SH-SY5Y (cell line): ENCODE measurements around the gene OLFML1.

Experiments used
- GATA2 ChIP-seq: IDR thresholded peaks from 2 replicates; pipeline ENCODE4 v1.6.1; 2011; ENCODE audit warnings: mild to moderate bottlenecking, low read depth, low read length
- GATA3 ChIP-seq: IDR thresholded peaks from 2 replicates; pipeline ENCODE4 v1.6.1; 2011; ENCODE audit warnings: low read depth, mild to moderate bottlenecking, low read length, moderate library complexity

OLFML1 gene

GRCh38 chr11:7451952-7452494 lies 33.3 kb upstream of the OLFML1 start:
- TF ChIP-seq GATA3: no peak
- no peak for TF ChIP-seq GATA2

- TF ChIP-seq GATA3 (no peak), GATA2 (no peak)
Measured at GRCh38 chr11:7454854-7455253, 30.5 kb upstream of the OLFML1 start.

GRCh38 chr11:7457211-7457610 lies 28.1 kb upstream of the OLFML1 start:
- TF ChIP-seq GATA2: no peak
- no peak for TF ChIP-seq GATA3

GRCh38 chr11:7462706-7463105 lies 22.6 kb upstream of the OLFML1 start:
- TF ChIP-seq GATA2 (peak; percentile 35; the same call in 1 of the 2 replicates), GATA3 (peak; percentile 62)

GRCh38 chr11:7467652-7468051 lies 17.7 kb upstream of the OLFML1 start:
- no peak for TF ChIP-seq GATA2
- TF ChIP-seq GATA3: no peak

GRCh38 chr11:7469351-7469865 lies 15.9 kb upstream of the OLFML1 start:
- TF ChIP-seq GATA3 (no peak), GATA2 (no peak)

- TF ChIP-seq GATA3 (no peak), GATA2 (no peak)
Measured at GRCh38 chr11:7471071-7471470, 14.2 kb upstream of the OLFML1 start.

GRCh38 chr11:7473717-7474116 lies 11.6 kb upstream of the OLFML1 start:
- TF ChIP-seq GATA2 (no peak), GATA3 (no peak)

GRCh38 chr11:7480113-7480512 lies 5.2 kb upstream of the OLFML1 start:
- TF ChIP-seq GATA2 (no peak), GATA3 (no peak)

- TF ChIP-seq GATA3 (no peak), GATA2 (no peak)
Measured at GRCh38 chr11:7484131-7484530, 1.2 kb upstream of the OLFML1 start.

- no peak for TF ChIP-seq GATA2
- no peak for TF ChIP-seq GATA3
Measured at GRCh38 chr11:7484645-7485044, 661 bp upstream of the OLFML1 start.

GRCh38 chr11:7486098-7486780 lies 933 bp downstream of the OLFML1 start:
- TF ChIP-seq GATA3: no peak
- TF ChIP-seq GATA2: no peak

GRCh38 chr11:7486781-7487140 lies 1.5 kb downstream of the OLFML1 start:
- no peak for TF ChIP-seq GATA2
- TF ChIP-seq GATA3: no peak

GRCh38 chr11:7487360-7487759 lies 2.1 kb downstream of the OLFML1 start:
- TF ChIP-seq GATA3 (no peak), GATA2 (no peak)

GRCh38 chr11:7488681-7489080 lies 3.4 kb downstream of the OLFML1 start:
- TF ChIP-seq GATA3: no peak
- no peak for TF ChIP-seq GATA2

- no peak for TF ChIP-seq GATA3
- no peak for TF ChIP-seq GATA2
Measured at GRCh38 chr11:7489376-7489775, 4.1 kb downstream of the OLFML1 start.
